SH-SY5Y (cell line): ENCODE results near the gene SERPINA3.

Source experiments
- GATA2 ChIP-seq: IDR thresholded peaks from 2 replicates; pipeline ENCODE4 v1.6.1; 2011; ENCODE audit warnings: mild to moderate bottlenecking, low read depth, low read length
- GATA3 ChIP-seq: IDR thresholded peaks from 2 replicates; pipeline ENCODE4 v1.6.1; 2011; ENCODE audit warnings: low read depth, mild to moderate bottlenecking, low read length, moderate library complexity

- TF ChIP-seq GATA2 (no peak), GATA3 (no peak)
Observed at GRCh38 chr14:94591073-94591472, 21.1 kb upstream of the SERPINA3 start.
